Hepatocyte (in vitro differentiated cells): ENCODE measurements around the gene EPN1. TPM values are rescaled to one million over a fixed set of nuclear protein-coding genes. Genes with fewer than 3 reads are reported as not detected.
"Not testable (repeated sequence)": the region's sequence is repeated elsewhere in the genome, so short reads cannot be mapped to it uniquely, and the experiment has no call there.

ENCODE experiments used
- DNase-seq: peaks from one replicate; pipeline ENCODE4 v3.0.0-alpha.2; 2016; ENCODE audit warnings: low spot score
- H2AFZ ChIP-seq: fragments of 200-600 bp; sonication (generic); 2 replicates; pipeline ENCODE4 v1.6.0; 2016; ENCODE audit warnings: antibody characterized with exemption, mild to moderate bottlenecking
- H3K27ac ChIP-seq: fragments of 200-600 bp; sonication (generic); 2 replicates; pipeline ENCODE4 v1.5.1; 2016; ENCODE audit warnings: mild to moderate bottlenecking
- H3K27me3 ChIP-seq: fragments of 200-600 bp; sonication (generic); 2 replicates; pipeline ENCODE4 v1.6.1; 2016
- H3K36me3 ChIP-seq: fragments of 200-600 bp; sonication (generic); replicated peaks from 2 replicates; pipeline ENCODE4 v1.5.1; 2016; ENCODE audit warnings: low read depth; ENCODE audit not compliant: insufficient read depth
- H3K4me1 ChIP-seq: fragments of 200-600 bp; sonication (generic); 2 replicates; pipeline ENCODE4 v1.5.1; 2016; ENCODE audit warnings: mild to moderate bottlenecking, moderate library complexity; ENCODE audit not compliant: insufficient read depth
- H3K4me2 ChIP-seq: fragments of 200-600 bp; sonication (generic); 2 replicates; pipeline ENCODE4 v1.6.0; 2016
- H3K4me3 ChIP-seq: fragments of 200-600 bp; sonication (generic); 2 replicates; pipeline ENCODE4 v1.5.1; 2016; ENCODE audit warnings: mild to moderate bottlenecking
- H3K79me2 ChIP-seq: fragments of 200-600 bp; sonication (generic); 2 replicates; pipeline ENCODE4 v1.6.0; 2017; ENCODE audit warnings: mild to moderate bottlenecking
- H3K9me2 ChIP-seq: fragments of 200-600 bp; sonication (generic); replicated peaks from 2 replicates; pipeline ENCODE4 v1.6.0; 2017; ENCODE audit warnings: mild to moderate bottlenecking; ENCODE audit not compliant: insufficient read depth
- H3K9me3 ChIP-seq: fragments of 200-600 bp; sonication (generic); 2 replicates; pipeline ENCODE4 v1.5.1; 2016; ENCODE audit warnings: low read depth, mild to moderate bottlenecking
- H4K20me1 ChIP-seq: fragments of 200-600 bp; sonication (generic); 2 replicates; pipeline ENCODE4 v1.6.0; 2016; ENCODE audit warnings: mild to moderate bottlenecking; ENCODE audit not compliant: insufficient read depth, poor library complexity, severe bottlenecking
- EZH2 ChIP-seq: fragments of 200-600 bp; sonication (generic); IDR thresholded peaks from 2 replicates; pipeline ENCODE4 v1.6.1; 2016; ENCODE audit warnings: antibody characterized with exemption, mild to moderate bottlenecking, borderline replicate concordance
- EZH2phosphoT487 ChIP-seq: fragments of 200-600 bp; sonication (generic); IDR thresholded peaks from one replicate; pipeline ENCODE4 v1.6.1; 2018; ENCODE audit warnings: antibody characterized with exemption, mild to moderate bottlenecking, low read depth, moderate library complexity; ENCODE audit not compliant: unreplicated experiment, severe bottlenecking
- whole genome bisulfite sequencing: methylation state at CpG from one replicate; pipeline ENCODE4 v1.1.6; 2016; ENCODE audit warnings: low lambda C conversion rate; ENCODE audit errors: missing lambda C conversion rate; 5-methylcytosine and 5-hydroxymethylcytosine counted together
- polyA plus RNA-seq: library from polyadenylated mRNA; unstranded; fragments of >200 nt; fragmentation: Nextera tagmentation; extraction: Ambion mirVana; gene quantifications from 2 replicates; pipeline ENCODE4 v1.2.1, GENCODE V29; 2016
- small RNA-seq: library from RNA; depleted of rRNA; stranded (forward); fragments of <200 nt; gene quantifications from one replicate; pipeline ENCODE3, GENCODE V24; 2014
- total RNA-seq: library from RNA; depleted of rRNA; stranded (reverse); fragments of >200 nt; gene quantifications from 2 replicates; pipeline ENCODE4 v1.2.3, GENCODE V29; 2014
- TF ChIP-seq, protein P1 (sequence below): fragments of 200-600 bp; sonication (generic); IDR thresholded peaks from 2 replicates; pipeline ENCODE4 v1.5.1; 2016; ENCODE audit warnings: antibody characterized with exemption, mild to moderate bottlenecking; ENCODE audit not compliant: poor library complexity

EPN1 gene
- total and polyA plus RNA-seq, 2 experiments from 2014 or later = 74.8 to 165 TPM

GRCh38 chr19:55753401-55753800 lies 78.4 kb downstream of the EPN1 start:
- no peaks in the 10 kb centered on the region for H3K9me2 ChIP-seq
- no peak for TF ChIP-seq EZH2
- TF ChIP-seq EZH2phosphoT487 = no peak
- TF ChIP-seq, protein P1, sequence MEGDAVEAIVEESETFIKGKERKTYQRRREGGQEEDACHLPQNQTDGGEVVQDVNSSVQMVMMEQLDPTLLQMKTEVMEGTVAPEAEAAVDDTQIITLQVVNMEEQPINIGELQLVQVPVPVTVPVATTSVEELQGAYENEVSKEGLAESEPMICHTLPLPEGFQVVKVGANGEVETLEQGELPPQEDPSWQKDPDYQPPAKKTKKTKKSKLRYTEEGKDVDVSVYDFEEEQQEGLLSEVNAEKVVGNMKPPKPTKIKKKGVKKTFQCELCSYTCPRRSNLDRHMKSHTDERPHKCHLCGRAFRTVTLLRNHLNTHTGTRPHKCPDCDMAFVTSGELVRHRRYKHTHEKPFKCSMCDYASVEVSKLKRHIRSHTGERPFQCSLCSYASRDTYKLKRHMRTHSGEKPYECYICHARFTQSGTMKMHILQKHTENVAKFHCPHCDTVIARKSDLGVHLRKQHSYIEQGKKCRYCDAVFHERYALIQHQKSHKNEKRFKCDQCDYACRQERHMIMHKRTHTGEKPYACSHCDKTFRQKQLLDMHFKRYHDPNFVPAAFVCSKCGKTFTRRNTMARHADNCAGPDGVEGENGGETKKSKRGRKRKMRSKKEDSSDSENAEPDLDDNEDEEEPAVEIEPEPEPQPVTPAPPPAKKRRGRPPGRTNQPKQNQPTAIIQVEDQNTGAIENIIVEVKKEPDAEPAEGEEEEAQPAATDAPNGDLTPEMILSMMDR = no peak
- no peaks in the 10 kb centered on the region for H4K20me1 ChIP-seq
- DNase-seq = no peak
- H3K9me3 ChIP-seq = no peaks in the 10 kb centered on the region
- H3K79me2 ChIP-seq = no peaks in the 10 kb centered on the region
- H3K27ac ChIP-seq = no peak overlapping the region
- H3K27me3 ChIP-seq = no peaks in the 10 kb centered on the region
- H3K4me2 ChIP-seq = no peak overlapping the region
- H3K36me3 ChIP-seq = no peaks in the 10 kb centered on the region
- H3K4me1 ChIP-seq = no peaks in the 10 kb centered on the region
- no peak overlapping the region for H3K4me3 ChIP-seq
- no peak overlapping the region for H2AFZ ChIP-seq
- WGBS = 59% methylated on average over 3 of the region's 3 CpGs

GRCh38 chr19:55756808-55757207 lies 81.8 kb downstream of the EPN1 start:
- H2AFZ ChIP-seq, H3K9me3 ChIP-seq, H3K4me1 ChIP-seq, H3K4me2 ChIP-seq, H3K9me2 ChIP-seq, H3K27ac ChIP-seq, H3K4me3 ChIP-seq, H4K20me1 ChIP-seq, H3K36me3 ChIP-seq, H3K27me3 ChIP-seq, H3K79me2 ChIP-seq, DNase-seq: not testable (repeated sequence)
- WGBS = 65% methylated on average over 4 of the region's 4 CpGs

DNA sequence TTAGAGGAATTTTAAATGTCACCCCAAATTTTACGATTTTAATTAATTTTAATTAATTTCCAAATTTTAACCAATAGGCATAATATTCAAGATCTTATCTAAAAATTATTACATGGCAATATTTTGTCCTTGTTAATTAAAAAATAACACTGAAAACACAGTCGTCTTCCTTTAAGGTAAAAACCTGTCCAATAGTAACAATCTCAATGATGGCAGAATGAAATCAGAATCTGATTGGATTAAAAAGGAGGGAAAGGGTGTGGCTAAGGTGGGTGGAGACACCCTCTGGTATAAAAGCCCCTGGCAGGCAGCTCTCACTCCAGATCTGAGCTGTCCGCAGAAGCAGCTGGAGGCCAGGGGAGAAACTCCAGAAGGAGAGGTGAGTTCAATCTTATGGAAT lies 83.8 kb downstream of the EPN1 start, which contains the start of gene RFPL4A:
TSS of gene RFPL4A (plus strand) at position 301 of the 400 bp plus-strand sequence. CDS start 2,704 bp downstream, outside the sequence.
- H3K27me3 ChIP-seq, H2AFZ ChIP-seq, H4K20me1 ChIP-seq, H3K4me3 ChIP-seq, H3K79me2 ChIP-seq, H3K4me1 ChIP-seq, H3K27ac ChIP-seq, H3K36me3 ChIP-seq, H3K9me3 ChIP-seq, H3K9me2 ChIP-seq, DNase-seq, H3K4me2 ChIP-seq: not testable (repeated sequence)
- 78% methylated on average over 3 of the region's 3 CpGs for WGBS

Small RNA genes within 50 kb of the gene (small RNA-seq; reads per million reads assigned to genes)
- not detected for gene AC010525.2

Other genes starting within 250 kb of the EPN1 start
- gene SHISA7, start 231.9 kb upstream of the EPN1 start, total RNA-seq = not detected in 2 replicates
- gene SHISA7, start 231.9 kb upstream of the EPN1 start, polyA plus RNA-seq = not detected in 2 replicates
- 79.3 and 90.4 TPM in 2 replicates for gene ISOC2, start 213.6 kb upstream of the EPN1 start, total RNA-seq
- 64.2 and 72.2 TPM in 2 replicates for gene ISOC2, start 213.6 kb upstream of the EPN1 start, polyA plus RNA-seq
- gene C19orf85, start 210.5 kb upstream of the EPN1 start, total RNA-seq = not detected in 2 replicates
- gene C19orf85, start 210.5 kb upstream of the EPN1 start, polyA plus RNA-seq = not detected in 2 replicates
- 2.2 and 4.7 TPM in 2 replicates for gene ZNF628, start 198.6 kb upstream of the EPN1 start, total RNA-seq
- 1.0 and 1.2 TPM in 2 replicates for gene ZNF628, start 198.6 kb upstream of the EPN1 start, polyA plus RNA-seq
- 14.0 and 22.3 TPM in 2 replicates for gene NAT14, start 190.0 kb upstream of the EPN1 start, total RNA-seq
- 40.3 and 43.6 TPM in 2 replicates for gene NAT14, start 190.0 kb upstream of the EPN1 start, polyA plus RNA-seq
- 0.04 and 0.80 TPM in 2 replicates for gene SSC5D, start 186.8 kb upstream of the EPN1 start, total RNA-seq
- 3.2 and 5.1 TPM in 2 replicates for gene SSC5D, start 186.8 kb upstream of the EPN1 start, polyA plus RNA-seq
- 0.28 and 0.30 TPM in 2 replicates for gene SBK2, start 138.1 kb upstream of the EPN1 start, total RNA-seq
- 0.33 and 0.51 TPM in 2 replicates for gene SBK2, start 138.1 kb upstream of the EPN1 start, polyA plus RNA-seq
- gene SBK3, start 129.7 kb upstream of the EPN1 start, total RNA-seq = 0.57 TPM in 1 of 2 replicates, not detected in the other
- 0.92 TPM in 1 of 2 replicates, not detected in the other for gene SBK3, start 129.7 kb upstream of the EPN1 start, polyA plus RNA-seq
- 4.1 and 5.1 TPM in 2 replicates for gene ZNF579, start 94.4 kb upstream of the EPN1 start, total RNA-seq
- 14.8 and 21.7 TPM in 2 replicates for gene ZNF579, start 94.4 kb upstream of the EPN1 start, polyA plus RNA-seq
- 3.8 and 5.6 TPM in 2 replicates for gene FIZ1, start 75.7 kb upstream of the EPN1 start, total RNA-seq
- gene FIZ1, start 75.7 kb upstream of the EPN1 start, polyA plus RNA-seq = 14.0 and 16.4 TPM in 2 replicates
- 8.4 and 12.4 TPM in 2 replicates for gene ZNF524, start 74.9 kb upstream of the EPN1 start, total RNA-seq
- gene ZNF524, start 74.9 kb upstream of the EPN1 start, polyA plus RNA-seq = 18.5 and 19.5 TPM in 2 replicates
- 3.0 and 3.1 TPM in 2 replicates for gene ZNF865, start 69.6 kb upstream of the EPN1 start, total RNA-seq
- 1.7 and 2.2 TPM in 2 replicates for gene ZNF865, start 69.6 kb upstream of the EPN1 start, polyA plus RNA-seq
- 6.7 and 7.2 TPM in 2 replicates for gene ZNF784, start 50.7 kb upstream of the EPN1 start, total RNA-seq
- 5.5 and 10.0 TPM in 2 replicates for gene ZNF784, start 50.7 kb upstream of the EPN1 start, polyA plus RNA-seq
- 6.1 and 10.1 TPM in 2 replicates for gene ZNF580, start 34.2 kb upstream of the EPN1 start, total RNA-seq
- 53.8 and 71.5 TPM in 2 replicates for gene ZNF580, start 34.2 kb upstream of the EPN1 start, polyA plus RNA-seq
- 12.2 and 17.3 TPM in 2 replicates for gene ZNF581, start 31.6 kb upstream of the EPN1 start, total RNA-seq
- gene ZNF581, start 31.6 kb upstream of the EPN1 start, polyA plus RNA-seq = 14.2 and 22.5 TPM in 2 replicates
- 13.0 and 18.3 TPM in 2 replicates for gene CCDC106, start 27.0 kb upstream of the EPN1 start, total RNA-seq
- 30.5 and 31.7 TPM in 2 replicates for gene CCDC106, start 27.0 kb upstream of the EPN1 start, polyA plus RNA-seq
- gene U2AF2, start 20.2 kb upstream of the EPN1 start, total RNA-seq = 94.6 and 99.6 TPM in 2 replicates
- 16.1 and 18.0 TPM in 2 replicates for gene U2AF2, start 20.2 kb upstream of the EPN1 start, polyA plus RNA-seq
- gene NLRP9, start 63.2 kb downstream of the EPN1 start, total RNA-seq = not detected in 2 replicates
- gene NLRP9, start 63.2 kb downstream of the EPN1 start, polyA plus RNA-seq = not detected in 2 replicates
- gene RFPL4A, start 83.9 kb downstream of the EPN1 start, total RNA-seq = not detected in 2 replicates
- not detected in 2 replicates for gene RFPL4A, start 83.9 kb downstream of the EPN1 start, polyA plus RNA-seq
- not detected in 2 replicates for gene RFPL4AL1, start 93.9 kb downstream of the EPN1 start, total RNA-seq
- not detected in 2 replicates for gene RFPL4AL1, start 93.9 kb downstream of the EPN1 start, polyA plus RNA-seq
- not detected in 2 replicates for gene NLRP11, start 156.8 kb downstream of the EPN1 start, total RNA-seq
- gene NLRP11, start 156.8 kb downstream of the EPN1 start, polyA plus RNA-seq = not detected in 2 replicates
- gene NLRP4, start 161.3 kb downstream of the EPN1 start, total RNA-seq = not detected in 2 replicates
- gene NLRP4, start 161.3 kb downstream of the EPN1 start, polyA plus RNA-seq = not detected in 2 replicates